Left lung (tissue), 10 donors: ENCODE data around the gene PDF. TPM values are rescaled to one million over a fixed set of nuclear protein-coding genes. Genes with fewer than 3 reads are reported as not detected.

Source experiments
- ATAC-seq: fragments of 200-7000 bp; cut with Tn5 transposase; one replicate; pipeline ENCODE4 v1.9.1; 2020; ENCODE audit warnings: moderate library complexity
- DNase-seq, 4 donors: peaks; one replicate each; pipeline ENCODE4 v3.0.0-alpha.2; 2013 to 2020
- H3K27ac ChIP-seq, 2 donors: fragments of 200-600 bp; sonication (generic) in 1 of 2; one replicate each; pipeline versions ENCODE4 v1.5.0 to v1.8.0; 2020 to 2021
- H3K27me3 ChIP-seq, 2 donors: fragments of 200-600 bp; sonication (generic) in 1 of 2; one replicate each; pipeline versions ENCODE4 v1.5.0 to v1.8.0; 2020 to 2021
- H3K36me3 ChIP-seq, 2 donors: fragments of 200-600 bp; sonication (generic) in 1 of 2; one replicate each; pipeline versions ENCODE4 v1.5.0 to v1.8.0; 2020 to 2021
- H3K4me1 ChIP-seq, 2 donors: fragments of 200-600 bp; one replicate each; pipeline ENCODE4 v1.8.0; 2021
- H3K4me3 ChIP-seq, 2 donors: fragments of 200-600 bp; sonication (generic) in 1 of 2; one replicate each; pipeline versions ENCODE4 v1.5.0 to v1.8.0; 2020 to 2021; ENCODE audit warnings: mild to moderate bottlenecking in 1 of 2
- H3K9me3 ChIP-seq, 2 donors: fragments of 200-600 bp; sonication (generic) in 1 of 2; one replicate each; pipeline versions ENCODE4 v1.5.0 to v1.8.0; 2020 to 2021
- intact Hi-C, 2 donors: fragments of 100-400 bp; cut with DNase I; formaldehyde crosslinking; loops; one replicate each; pipeline versions ENCODE4 v1.11.2 to v1.14.2; 2022
- polyA plus RNA-seq, 6 donors: library from polyadenylated mRNA; unstranded; fragments of 120-200 nt; gene quantifications; one replicate each; pipeline ENCODE4 v1.2.1, GENCODE V29; 2013; ENCODE audit not compliant: insufficient read length in 6 of 6
- total RNA-seq, 2 donors: library from RNA; stranded (reverse); fragmentation: NEBNext Ultra II Directional; extraction: Animal tissue kit (Norgen Biotek cat#: 25700); gene quantifications; one replicate each; pipeline ENCODE4 v1.2.1, GENCODE V29; 2021
- TF ChIP-seq, protein P1 (sequence below), 2 donors: fragments of 200-600 bp; sonication (generic) in 1 of 2; IDR thresholded peaks; one replicate each; pipeline versions ENCODE4 v1.5.0 to v1.8.0; 2021; ENCODE audit warnings: antibody characterized with exemption in 2 of 2
- donor health status: DM: no; HTN: yes; CAD: no.
- donor health status: DM: no; HTN: no; CAD: no.

The PDF gene
- total and polyA plus RNA-seq, 8 donors, result 2.0 to 16.3 (median 5.7) TPM

DNA sequence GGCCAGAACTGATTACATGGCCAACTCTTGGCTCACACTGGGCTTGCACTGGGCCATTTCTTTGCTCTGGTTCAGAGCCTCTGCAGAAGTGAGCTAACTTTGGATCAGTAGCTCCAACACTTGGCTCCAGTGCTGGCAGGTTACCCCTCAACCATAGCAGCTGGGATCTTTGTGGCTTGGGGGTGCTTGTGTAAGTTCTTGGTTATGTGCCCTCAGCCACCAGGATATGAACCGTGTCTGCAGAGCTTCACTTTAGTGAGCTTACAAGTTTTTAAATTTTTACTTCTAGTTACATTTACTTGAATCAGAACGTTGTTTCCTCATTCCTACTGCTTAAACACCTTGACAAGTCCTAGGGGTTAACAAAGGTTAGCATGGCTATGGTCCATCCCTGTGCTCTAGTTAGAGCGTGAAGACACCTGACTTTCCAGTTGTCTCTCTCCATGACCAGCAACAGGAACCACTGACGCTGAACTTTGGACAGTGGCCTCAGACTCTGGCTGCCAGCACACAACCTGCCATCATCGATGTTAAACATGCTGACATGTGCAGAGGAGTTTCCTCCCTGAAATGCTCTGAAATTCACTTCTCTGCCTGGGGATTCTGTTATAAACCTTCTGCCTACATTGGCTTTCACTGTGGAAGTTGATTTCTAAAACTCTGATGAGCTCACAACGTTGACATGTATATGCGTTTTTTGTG, 4.1 kb downstream of the PDF start:
- ATAC-seq, result no peak
- TF ChIP-seq, protein P1, sequence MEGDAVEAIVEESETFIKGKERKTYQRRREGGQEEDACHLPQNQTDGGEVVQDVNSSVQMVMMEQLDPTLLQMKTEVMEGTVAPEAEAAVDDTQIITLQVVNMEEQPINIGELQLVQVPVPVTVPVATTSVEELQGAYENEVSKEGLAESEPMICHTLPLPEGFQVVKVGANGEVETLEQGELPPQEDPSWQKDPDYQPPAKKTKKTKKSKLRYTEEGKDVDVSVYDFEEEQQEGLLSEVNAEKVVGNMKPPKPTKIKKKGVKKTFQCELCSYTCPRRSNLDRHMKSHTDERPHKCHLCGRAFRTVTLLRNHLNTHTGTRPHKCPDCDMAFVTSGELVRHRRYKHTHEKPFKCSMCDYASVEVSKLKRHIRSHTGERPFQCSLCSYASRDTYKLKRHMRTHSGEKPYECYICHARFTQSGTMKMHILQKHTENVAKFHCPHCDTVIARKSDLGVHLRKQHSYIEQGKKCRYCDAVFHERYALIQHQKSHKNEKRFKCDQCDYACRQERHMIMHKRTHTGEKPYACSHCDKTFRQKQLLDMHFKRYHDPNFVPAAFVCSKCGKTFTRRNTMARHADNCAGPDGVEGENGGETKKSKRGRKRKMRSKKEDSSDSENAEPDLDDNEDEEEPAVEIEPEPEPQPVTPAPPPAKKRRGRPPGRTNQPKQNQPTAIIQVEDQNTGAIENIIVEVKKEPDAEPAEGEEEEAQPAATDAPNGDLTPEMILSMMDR (IDR thresholded peaks at IDR 0.05), result no peak
- no peak overlapping the region for H3K27ac ChIP-seq

DNA sequence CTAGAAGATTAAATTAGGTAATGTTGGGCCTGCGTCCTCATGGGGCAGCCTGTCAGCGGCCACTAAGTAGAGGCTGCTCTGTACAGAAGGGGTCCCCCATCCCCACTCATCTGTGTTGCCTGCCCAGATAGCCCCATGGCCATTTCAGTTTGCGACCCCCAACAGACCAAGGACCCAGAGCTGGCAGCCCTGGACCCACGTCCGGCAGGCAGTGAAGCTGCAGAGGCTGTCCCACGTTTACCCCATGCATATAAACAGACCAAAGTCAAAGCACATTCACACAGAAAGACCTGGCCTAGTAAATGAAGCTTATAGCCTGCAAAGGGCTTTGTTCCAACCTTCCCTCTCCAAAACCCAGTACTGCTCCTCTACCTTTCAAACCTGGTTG, 4.6 kb downstream of the PDF start:
- H3K27ac ChIP-seq, result no peak overlapping the region
- H3K9me3 ChIP-seq, result no peaks in the 10 kb centered on the region
- TF ChIP-seq, protein P1 (IDR thresholded peaks at IDR 0.05), result no peak
- no peaks in the 10 kb centered on the region for H3K27me3 ChIP-seq
- ATAC-seq (no peak), DNase-seq (no peak)
- H3K4me1 ChIP-seq, result peaks cover 18 to 61% of the 10 kb centered on the region in 2 donors
- intact Hi-C loops, result no loop called here
- H3K36me3 ChIP-seq, result peaks cover 0 to 77% of the 10 kb centered on the region in 2 donors
- H3K4me3 ChIP-seq, result no peak overlapping the region

More for the DNA sequence above, 4.1 kb downstream of the PDF start:
- Histone ChIP-seq H3K27me3 (no peaks in the 10 kb centered on the region), H3K36me3 (peaks cover 0 to 71% of the 10 kb centered on the region in 2 donors), H3K4me1 (peaks cover 18 to 65% of the 10 kb centered on the region in 2 donors), H3K9me3 (no peaks in the 10 kb centered on the region), H3K4me3 (no peak overlapping the region)
- intact Hi-C loops, result no loop called here
- no peak for DNase-seq

DNA sequence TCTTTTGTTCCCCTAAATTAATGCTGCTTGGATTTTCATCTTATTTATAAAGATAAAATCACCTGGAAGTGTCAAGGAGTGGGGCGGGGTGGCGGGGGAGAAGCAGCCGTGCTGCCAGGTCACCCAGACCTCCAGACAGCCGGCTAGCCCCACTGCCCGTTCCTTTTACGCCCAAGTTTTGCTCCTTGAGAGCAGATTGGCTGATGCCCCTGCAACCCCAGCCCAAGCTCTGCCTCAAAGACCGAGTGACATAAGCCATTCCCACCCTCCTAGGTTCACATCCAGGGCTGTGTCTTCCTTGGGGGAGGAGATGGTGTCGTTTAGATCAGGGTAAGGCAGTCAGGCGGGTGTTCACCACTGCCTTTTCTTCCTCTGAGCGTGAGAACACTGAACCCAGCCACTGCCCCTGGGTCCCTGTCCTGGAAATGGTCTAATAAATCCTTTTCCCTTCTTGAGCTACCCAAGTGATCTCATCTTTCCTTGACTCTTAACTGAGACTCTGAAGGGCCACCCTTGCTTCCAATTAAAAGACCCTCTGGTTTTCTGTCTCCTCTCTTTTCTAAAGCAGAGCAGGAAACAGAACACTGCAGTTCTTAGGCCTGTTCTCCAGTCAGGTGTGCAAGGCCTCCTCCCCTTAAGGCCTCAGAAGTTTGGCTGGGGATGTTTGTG, 5.7 kb downstream of the PDF start:
- TF ChIP-seq, protein P1 (IDR thresholded peaks at IDR 0.05), result no peak
- peaks cover 0 to 88% of the 10 kb centered on the region in 2 donors for H3K36me3 ChIP-seq
- ATAC-seq (no peak), DNase-seq (no peak)
- intact Hi-C loops, result no loop called here
- H3K9me3 ChIP-seq, result no peaks in the 10 kb centered on the region
- no peak overlapping the region for H3K27ac ChIP-seq
- no peak overlapping the region for H3K4me3 ChIP-seq
- H3K27me3 ChIP-seq, result no peaks in the 10 kb centered on the region
- peaks cover 18 to 54% of the 10 kb centered on the region in 2 donors for H3K4me1 ChIP-seq

DNA sequence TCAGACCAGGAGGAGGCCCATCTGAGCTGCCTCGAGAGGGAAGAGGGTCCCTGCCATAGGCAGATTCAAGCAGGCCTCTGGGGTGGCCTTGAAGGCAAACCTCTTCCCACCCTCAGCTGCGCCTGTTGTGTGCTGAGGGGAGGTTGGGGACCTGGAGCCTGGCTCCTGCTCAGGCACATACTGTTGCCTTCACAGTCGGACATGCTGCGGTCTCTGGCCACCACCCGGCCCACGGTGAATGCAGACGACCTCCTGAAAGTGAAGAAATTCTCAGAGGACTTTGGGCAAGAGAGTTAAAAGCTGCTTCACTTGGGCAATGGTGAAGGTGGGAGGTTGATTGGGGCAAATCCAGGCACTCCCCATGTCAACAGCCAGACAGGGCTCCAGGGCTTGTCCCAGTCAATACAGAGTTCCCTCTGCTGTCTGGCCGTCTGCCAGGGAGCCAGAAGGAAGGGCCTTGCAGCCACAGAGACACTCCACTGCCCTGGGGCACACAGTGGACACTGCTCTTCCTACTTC, 6.3 kb downstream of the PDF start:
- Histone ChIP-seq H3K27ac (no peak overlapping the region), H3K4me1 (peaks cover 12 to 47% of the 10 kb centered on the region in 2 donors), H3K27me3 (no peaks in the 10 kb centered on the region), H3K9me3 (no peaks in the 10 kb centered on the region), H3K36me3 (peaks cover 0 to 94% of the 10 kb centered on the region in 2 donors), H3K4me3 (no peak overlapping the region)
- peak; percentile 69 for ATAC-seq
- intact Hi-C loops, result no loop called here
- TF ChIP-seq, protein P1 (IDR thresholded peaks at IDR 0.05), result no peak
- DNase-seq, result peak in 1 of 4 donors; percentile 76

DNA sequence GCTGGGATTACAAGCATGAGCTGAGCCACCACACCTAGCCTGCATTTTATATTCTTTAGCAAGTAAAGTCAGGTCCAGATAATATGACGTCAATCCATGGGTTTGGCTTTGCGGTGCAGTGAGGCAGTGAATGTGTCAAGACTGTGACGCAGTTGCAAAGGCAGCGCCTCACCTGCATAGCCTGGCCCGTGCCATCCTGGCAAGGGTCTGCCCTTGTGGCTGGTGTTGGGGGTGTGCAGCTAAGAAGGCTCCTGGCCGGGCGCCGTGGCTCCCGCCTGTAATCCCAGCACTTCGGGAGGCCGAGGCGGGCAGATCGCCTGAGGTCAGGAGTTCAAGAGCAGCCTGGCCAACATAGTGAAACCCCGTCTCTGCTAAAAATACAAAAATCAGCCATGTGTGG, 7.0 kb downstream of the PDF start:
- peaks cover 0 to 99% of the 10 kb centered on the region in 2 donors for H3K36me3 ChIP-seq
- no peak overlapping the region for H3K27ac ChIP-seq
- H3K9me3 ChIP-seq, result no peaks in the 10 kb centered on the region
- ATAC-seq (no peak), DNase-seq (no peak)
- H3K4me1 ChIP-seq, result peaks cover 6 to 40% of the 10 kb centered on the region in 2 donors
- no peak overlapping the region for H3K4me3 ChIP-seq
- TF ChIP-seq, protein P1 (IDR thresholded peaks at IDR 0.05), result no peak
- H3K27me3 ChIP-seq, result no peaks in the 10 kb centered on the region
- intact Hi-C loops, result no loop called here
